BLaER1 (cell line): Measurements from ENCODE around the gene P2RY14.
"Not testable (repeated sequence)": the region's sequence is repeated elsewhere in the genome, so short reads cannot be mapped to it uniquely, and the experiment has no call there.

ENCODE experiments used
- H3K27ac ChIP-seq: shearing (Covaris generic); formaldehyde crosslinking; 2 replicates; pipeline ENCODE4 v1.8.1; 2022
- H3K27me3 ChIP-seq: shearing (Covaris generic); formaldehyde crosslinking; 2 replicates; pipeline ENCODE4 v1.8.1; 2022
- H3K36me3 ChIP-seq: shearing (Covaris generic); formaldehyde crosslinking; 2 replicates; pipeline ENCODE4 v1.8.1; 2022
- H3K4me1 ChIP-seq: shearing (Covaris generic); formaldehyde crosslinking; 2 replicates; pipeline ENCODE4 v1.8.1; 2022
- H3K4me2 ChIP-seq: shearing (Covaris generic); formaldehyde crosslinking; 2 replicates; pipeline ENCODE4 v1.8.1; 2022
- H3K4me3 ChIP-seq: shearing (Covaris generic); formaldehyde crosslinking; 2 replicates; pipeline ENCODE4 v1.8.1; 2022
- H3K9ac ChIP-seq: shearing (Covaris generic); formaldehyde crosslinking; 2 replicates; pipeline ENCODE4 v1.8.1; 2022
- H3K9me3 ChIP-seq: shearing (Covaris generic); formaldehyde crosslinking; 2 replicates; pipeline ENCODE4 v1.8.1; 2022
- H4K20me1 ChIP-seq: shearing (Covaris generic); formaldehyde crosslinking; 2 replicates; pipeline ENCODE4 v1.8.1; 2022
- Cebpa-rat ChIP-seq: shearing (Covaris generic); IDR thresholded peaks from 2 replicates; pipeline ENCODE4 v1.8.1; 2022

Gene P2RY14

DNA sequence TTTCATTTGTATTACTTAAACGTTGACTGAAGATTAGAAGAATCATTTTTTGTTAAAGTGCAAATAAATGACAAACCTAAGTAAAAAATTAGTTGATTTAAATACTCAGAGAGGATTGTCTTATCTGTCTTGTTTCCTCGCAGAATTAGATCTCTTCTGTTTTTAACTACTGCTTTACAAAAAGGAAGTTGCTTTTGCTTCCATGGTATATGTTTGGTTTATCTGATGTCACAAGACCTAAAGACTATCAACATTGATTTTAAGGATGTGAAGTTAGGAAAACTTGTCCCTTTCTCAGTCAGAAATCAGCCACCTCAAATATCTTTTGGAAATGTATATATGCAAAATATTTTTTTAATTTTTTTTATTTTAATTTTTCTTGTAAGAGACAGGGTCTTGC lies 104.0 kb downstream of the P2RY14 start:
- H3K36me3 ChIP-seq, result no peaks in the 10 kb centered on the region
- H3K4me2 ChIP-seq, result no peak overlapping the region
- no peak overlapping the region for H3K9ac ChIP-seq
- no peaks in the 10 kb centered on the region for H3K9me3 ChIP-seq
- no peak overlapping the region for H3K4me3 ChIP-seq
- H3K4me1 ChIP-seq, result peaks cover 55% of the 10 kb centered on the region
- TF ChIP-seq Cebpa-rat, result no peak
- no peaks in the 10 kb centered on the region for H4K20me1 ChIP-seq
- H3K27ac ChIP-seq, result no peak overlapping the region
- no peaks in the 10 kb centered on the region for H3K27me3 ChIP-seq

DNA sequence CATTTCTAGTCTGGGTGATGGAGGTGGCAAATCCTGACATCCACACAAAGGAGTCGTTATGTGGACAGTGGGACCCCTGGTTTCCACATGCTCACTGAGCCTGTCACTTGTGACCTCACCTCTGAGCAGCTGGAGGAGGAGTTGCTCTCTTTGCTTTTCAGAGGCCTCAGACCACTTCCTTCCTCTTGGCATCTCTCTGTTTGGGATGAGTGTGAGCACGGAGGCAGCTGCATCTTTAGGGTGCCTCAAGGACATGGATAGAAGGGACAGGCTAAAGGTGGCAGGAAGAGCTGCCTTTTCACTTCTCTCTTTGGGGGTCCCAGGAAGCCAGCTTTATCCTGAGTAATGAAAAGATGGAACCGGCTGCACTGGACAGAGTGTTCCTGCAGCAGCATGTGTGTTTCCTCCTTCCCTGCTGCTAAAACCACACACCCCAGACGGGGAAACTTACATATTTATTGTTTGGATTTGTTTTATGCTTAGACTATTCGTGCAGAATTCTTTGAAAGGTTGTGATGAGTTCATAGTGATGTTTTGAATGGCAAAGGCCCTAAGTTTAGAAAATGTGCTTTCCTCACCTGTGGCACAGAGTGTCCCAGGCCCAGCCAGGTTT lies 107.1 kb downstream of the P2RY14 start:
- TF ChIP-seq Cebpa-rat, result no peak
- Histone ChIP-seq H3K36me3 (no peaks in the 10 kb centered on the region), H4K20me1 (no peaks in the 10 kb centered on the region), H3K4me1 (peaks cover 59% of the 10 kb centered on the region), H3K9ac (peak overlapping the region; percentile 61), H3K4me2 (peak overlapping the region; percentile 82), H3K9me3 (no peaks in the 10 kb centered on the region), H3K27me3 (no peaks in the 10 kb centered on the region), H3K4me3 (no peak overlapping the region), H3K27ac (peak overlapping the region; percentile 83)

DNA sequence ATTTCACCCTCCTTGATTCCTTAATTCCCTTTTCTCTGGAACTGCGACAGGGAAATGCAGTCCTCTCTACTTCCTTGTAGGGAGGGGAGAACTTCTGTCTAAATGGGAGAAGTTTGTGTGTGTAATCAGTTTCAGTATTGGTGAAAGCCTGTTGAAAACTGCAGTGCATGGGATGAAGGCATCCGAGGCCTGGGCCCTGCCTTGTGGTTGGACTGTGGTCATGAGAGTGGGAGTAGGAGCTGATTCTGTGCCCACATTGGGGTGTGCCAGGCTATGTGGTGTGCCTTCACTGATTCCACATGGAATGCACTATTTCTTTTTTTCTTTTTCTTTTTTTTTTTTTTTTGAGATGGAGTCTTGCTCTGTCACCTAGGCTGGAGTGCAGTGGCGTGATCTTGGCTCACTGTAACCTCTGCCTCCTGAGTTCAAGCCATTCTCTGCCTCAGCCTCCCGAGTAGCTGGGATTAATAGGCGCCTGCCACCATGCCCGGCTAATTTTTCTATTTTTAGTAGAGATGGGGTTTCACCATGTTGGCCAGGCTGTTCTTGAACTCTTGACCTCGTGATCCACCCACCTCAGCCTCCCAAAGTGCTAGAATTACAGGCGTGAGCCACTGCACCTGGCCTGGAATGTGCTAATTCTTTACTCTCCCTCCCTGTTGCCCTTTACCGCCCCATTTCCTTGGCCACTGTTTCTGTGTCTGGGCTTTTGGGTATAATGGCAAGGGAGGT lies 108.2 kb downstream of the P2RY14 start:
- H3K4me3 ChIP-seq, result not testable (repeated sequence)
- peak overlapping the region; percentile 82 for H3K4me2 ChIP-seq
- peak overlapping the region; percentile 38 for H3K9ac ChIP-seq

DNA sequence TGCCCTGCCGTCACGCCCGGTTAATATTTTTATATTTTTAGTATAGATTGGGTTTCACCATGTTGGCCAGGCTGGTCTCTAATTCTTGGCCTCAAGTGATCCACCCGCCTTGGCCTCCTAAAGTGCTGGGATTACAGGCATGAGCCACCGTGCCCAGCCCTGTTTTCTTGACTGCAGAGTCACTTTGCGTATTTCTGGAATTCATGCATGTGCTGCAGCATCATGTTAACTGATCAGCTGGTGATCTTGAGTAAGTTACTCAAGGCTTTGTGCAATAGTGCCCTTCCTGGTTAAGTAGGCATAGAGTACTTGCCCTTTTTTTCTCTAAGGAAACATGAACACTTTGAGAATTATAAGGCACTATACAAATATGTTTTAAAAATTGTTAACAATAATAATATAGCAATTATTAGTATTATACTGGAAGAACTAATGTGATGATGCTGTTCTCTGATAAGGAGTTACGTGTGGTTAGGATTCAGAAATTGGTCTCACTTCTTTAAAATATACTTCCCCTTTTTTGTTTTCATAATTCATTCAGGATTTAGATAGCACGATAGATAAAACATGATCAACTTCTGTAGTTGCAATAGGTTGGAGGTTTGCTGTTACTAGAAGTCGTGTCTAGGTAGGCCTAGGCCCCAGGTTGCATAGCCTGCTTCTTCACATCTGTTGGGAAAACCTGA lies 108.9 kb downstream of the P2RY14 start:
- H3K27ac ChIP-seq, result peak overlapping the region; percentile 83
- peak overlapping the region; percentile 82 for H3K4me2 ChIP-seq

More for the DNA sequence above, 108.2 kb downstream of the P2RY14 start:
- H3K27ac ChIP-seq, result peak overlapping the region; percentile 83
- H4K20me1 ChIP-seq, H3K9me3 ChIP-seq, H3K36me3 ChIP-seq, H3K27me3 ChIP-seq: not testable (repeated sequence)
- H3K4me1 ChIP-seq, result peaks cover 59% of the 10 kb centered on the region

DNA sequence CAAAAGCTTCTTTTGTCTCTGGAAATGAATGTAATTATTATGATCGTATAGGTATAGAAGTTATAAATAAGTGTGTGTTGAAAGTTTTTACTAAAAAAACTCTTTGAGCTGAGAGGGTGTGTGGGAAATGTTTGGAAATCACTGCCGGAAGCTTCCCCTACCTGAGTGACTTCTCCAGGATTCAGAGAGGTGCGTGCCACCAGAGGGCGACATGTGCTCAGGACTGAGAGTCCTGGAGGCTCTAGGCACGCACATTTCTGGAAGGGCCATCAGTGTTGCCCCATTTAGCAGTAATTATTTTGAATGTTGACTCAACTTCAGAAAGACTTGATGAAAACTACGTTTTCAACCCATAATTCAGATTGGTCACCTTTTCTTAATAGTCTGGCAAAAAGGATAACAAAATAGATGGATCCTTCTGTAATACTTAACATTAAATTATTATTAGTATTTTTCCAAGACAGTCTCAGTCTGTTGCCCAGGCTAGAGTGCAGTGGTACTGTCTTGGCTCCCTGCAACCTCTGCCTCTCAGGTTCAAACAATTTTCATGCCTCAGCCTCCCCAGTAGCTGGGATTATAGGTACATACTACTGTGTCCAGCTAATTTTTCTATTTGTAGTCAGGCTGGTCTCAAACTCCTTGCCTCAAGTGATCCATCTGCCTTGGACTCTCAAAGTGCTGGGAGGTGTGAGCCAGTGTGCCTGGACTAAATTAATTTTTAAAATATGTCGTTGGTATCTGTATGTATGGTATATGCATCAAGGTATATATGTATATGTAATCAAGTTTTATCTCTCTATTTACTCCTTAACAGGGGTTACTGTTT lies 109.9 kb downstream of the P2RY14 start:
- H3K9ac ChIP-seq, result no peak overlapping the region
- H3K27me3 ChIP-seq, result no peaks in the 10 kb centered on the region
- H3K4me3 ChIP-seq, result no peak overlapping the region
- H4K20me1 ChIP-seq, result no peaks in the 10 kb centered on the region
- peaks cover 47% of the 10 kb centered on the region for H3K4me1 ChIP-seq
- H3K4me2 ChIP-seq, result no peak overlapping the region
- H3K27ac ChIP-seq, result peak overlapping the region; percentile 83; the same call in 1 of the 2 replicates
- no peak for TF ChIP-seq Cebpa-rat
- no peaks in the 10 kb centered on the region for H3K9me3 ChIP-seq
- H3K36me3 ChIP-seq, result peaks cover 4% of the 10 kb centered on the region

More for the DNA sequence above, 108.9 kb downstream of the P2RY14 start:
- peaks cover 56% of the 10 kb centered on the region for H3K4me1 ChIP-seq
- no peaks in the 10 kb centered on the region for H4K20me1 ChIP-seq
- H3K4me3 ChIP-seq, result no peak overlapping the region
- TF ChIP-seq Cebpa-rat, result no peak
- no peaks in the 10 kb centered on the region for H3K9me3 ChIP-seq
- no peaks in the 10 kb centered on the region for H3K36me3 ChIP-seq
- H3K27me3 ChIP-seq, result no peaks in the 10 kb centered on the region
- peak overlapping the region; percentile 22; the same call in 1 of the 2 replicates for H3K9ac ChIP-seq

DNA sequence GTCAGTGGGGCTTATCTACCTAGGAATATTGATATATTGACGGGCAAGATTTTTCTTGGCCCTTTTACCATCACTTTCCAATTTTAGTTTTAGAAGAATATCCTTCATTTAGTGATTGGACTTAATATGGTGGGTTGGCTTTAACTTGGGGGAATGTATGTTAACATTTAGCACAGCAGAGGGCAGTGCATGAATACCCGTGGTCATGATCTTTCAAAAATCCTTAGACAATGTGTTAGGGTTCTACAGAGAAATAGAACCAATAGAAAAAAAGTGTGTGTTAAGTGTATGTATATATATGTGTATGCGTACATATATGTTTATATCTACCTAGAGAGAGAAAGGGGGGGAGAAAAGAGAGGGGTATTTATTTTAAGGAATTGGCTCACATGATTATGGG lies 112.2 kb downstream of the P2RY14 start:
- peaks cover 4% of the 10 kb centered on the region for H3K36me3 ChIP-seq
- peaks cover 24% of the 10 kb centered on the region for H3K4me1 ChIP-seq
- no peaks in the 10 kb centered on the region for H3K9me3 ChIP-seq
- TF ChIP-seq Cebpa-rat, result no peak
- H3K4me3 ChIP-seq, result no peak overlapping the region
- H3K27me3 ChIP-seq, result no peaks in the 10 kb centered on the region
- no peaks in the 10 kb centered on the region for H4K20me1 ChIP-seq
- H3K9ac ChIP-seq, result no peak overlapping the region
- H3K27ac ChIP-seq, result no peak overlapping the region
- H3K4me2 ChIP-seq, result no peak overlapping the region

DNA sequence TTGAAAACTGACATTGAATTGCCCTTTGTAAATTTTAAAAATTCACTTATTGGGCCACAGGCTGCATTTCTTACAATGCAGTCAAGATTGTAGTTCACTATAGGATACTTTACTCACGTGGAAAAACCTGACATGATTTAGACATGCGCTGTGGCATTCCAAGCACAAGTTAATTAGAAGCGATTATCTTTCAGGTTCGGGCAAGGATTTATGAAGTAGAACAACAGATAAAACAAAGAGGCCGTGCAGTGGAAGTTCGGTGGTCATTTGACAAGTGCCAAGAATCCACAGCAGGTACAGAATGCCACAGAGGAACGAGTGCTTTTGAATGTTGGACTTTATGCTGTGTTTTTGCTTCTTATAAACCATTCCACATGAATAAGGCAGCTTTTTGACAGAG lies 113.1 kb downstream of the P2RY14 start:
- H3K27ac ChIP-seq, result no peak overlapping the region
- H3K4me1 ChIP-seq, result peaks cover 14% of the 10 kb centered on the region
- H3K36me3 ChIP-seq, result peaks cover 4% of the 10 kb centered on the region
- no peak overlapping the region for H3K9ac ChIP-seq
- H3K4me2 ChIP-seq, result no peak overlapping the region
- no peaks in the 10 kb centered on the region for H3K9me3 ChIP-seq
- no peak overlapping the region for H3K4me3 ChIP-seq
- no peaks in the 10 kb centered on the region for H4K20me1 ChIP-seq
- no peaks in the 10 kb centered on the region for H3K27me3 ChIP-seq
- no peak for TF ChIP-seq Cebpa-rat
